A673 (cell line): ENCODE measurements around the gene SEMA4C. TPM values are rescaled to one million over a fixed set of nuclear protein-coding genes. Genes with fewer than 3 reads are reported as not detected.

Source experiments
- BruUV-seq: library from RNA; stranded (reverse); fragments of 400-500 nt; replicated peaks from 2 replicates; lab custom pipeline; 2021; lab: Mats Ljungman, UMichigan
- CTCF ChIA-PET: fragments of 300-600 bp; sonication (Branson Sonifier 250); formaldehyde crosslinking; loops from one replicate; lab custom pipeline; 2022; ENCODE audit warnings: antibody characterized with exemption; lab: Charles Lee
- POLR2A ChIA-PET: fragments of 300-600 bp; sonication (Branson Sonifier 250); formaldehyde crosslinking; loops from one replicate; lab custom pipeline; 2022; ENCODE audit warnings: antibody characterized with exemption; ENCODE audit not compliant: low non-redundant PET; lab: Charles Lee
- DNase-seq: peaks from one replicate; pipeline ENCODE4 v3.0.0-alpha.2; 2015; ENCODE audit warnings: low spot score
- H3K27ac ChIP-seq: fragments of 200-600 bp; sonication (generic); 2 replicates; pipeline ENCODE4 v1.5.1; 2016; ENCODE audit warnings: mixed run types, low read depth, mild to moderate bottlenecking, mixed read lengths, antibody characterized with exemption, low read length; ENCODE audit not compliant: poor library complexity, severe bottlenecking
- H3K27me3 ChIP-seq: fragments of 200-600 bp; sonication (generic); replicated peaks from 2 replicates; pipeline ENCODE4 v1.6.1; 2017; ENCODE audit warnings: mixed run types, low read depth, mild to moderate bottlenecking, mixed read lengths, antibody characterized with exemption, low read length; ENCODE audit not compliant: insufficient read depth, poor library complexity
- H3K36me3 ChIP-seq: fragments of 200-600 bp; sonication (generic); 2 replicates; pipeline ENCODE4 v1.6.1; 2016; ENCODE audit warnings: mixed run types, mild to moderate bottlenecking, mixed read lengths, antibody characterized with exemption, low read length; ENCODE audit not compliant: insufficient read depth, poor library complexity, severe bottlenecking
- H3K4me1 ChIP-seq: fragments of 200-600 bp; sonication (generic); 2 replicates; pipeline ENCODE4 v1.6.1; 2017; ENCODE audit warnings: mixed run types, mild to moderate bottlenecking, mixed read lengths, antibody characterized with exemption, low read length; ENCODE audit not compliant: insufficient read depth, poor library complexity, severe bottlenecking
- H3K4me3 ChIP-seq: fragments of 200-600 bp; sonication (generic); 2 replicates; pipeline ENCODE4 v1.5.1; 2016; ENCODE audit warnings: low read depth, mixed run types, mild to moderate bottlenecking, mixed read lengths, low read length; ENCODE audit not compliant: poor library complexity, severe bottlenecking
- H3K9me3 ChIP-seq: fragments of 200-600 bp; sonication (generic); 2 replicates; pipeline ENCODE4 v1.6.1; 2016; ENCODE audit warnings: mixed run types, low read depth, mild to moderate bottlenecking, mixed read lengths, antibody characterized with exemption, low read length; ENCODE audit not compliant: poor library complexity, severe bottlenecking
- EZH2 ChIP-seq: fragments of 200-600 bp; sonication (generic); IDR thresholded peaks from 2 replicates; pipeline ENCODE4 v1.6.1; 2017; ENCODE audit warnings: borderline replicate concordance, low read depth, mild to moderate bottlenecking, mixed read lengths, antibody characterized with exemption, low read length; ENCODE audit not compliant: poor library complexity, severe bottlenecking
- intact Hi-C: fragments of 100-400 bp; cut with micrococcal nuclease; formaldehyde crosslinking; loops from one replicate; pipeline ENCODE4 v1.10.0; 2022; ENCODE audit not compliant: unreplicated experiment
- total RNA-seq: library from RNA; stranded (reverse); gene quantifications from 2 replicates; pipeline ENCODE4 v1.2.3, GENCODE V29; 2021
- TF ChIP-seq, protein P1 (sequence below): fragments of 300-800, 200-600 bp; sonication (generic); conservative IDR thresholded peaks from 2 replicates; pipeline ENCODE4 v1.5.1; 2017; ENCODE audit warnings: low read depth, mild to moderate bottlenecking, antibody characterized with exemption, low read length, moderate library complexity, mixed read lengths

SEMA4C gene
- total RNA-seq, 1 experiment from 2014 or later: 33.3 TPM

DNA sequence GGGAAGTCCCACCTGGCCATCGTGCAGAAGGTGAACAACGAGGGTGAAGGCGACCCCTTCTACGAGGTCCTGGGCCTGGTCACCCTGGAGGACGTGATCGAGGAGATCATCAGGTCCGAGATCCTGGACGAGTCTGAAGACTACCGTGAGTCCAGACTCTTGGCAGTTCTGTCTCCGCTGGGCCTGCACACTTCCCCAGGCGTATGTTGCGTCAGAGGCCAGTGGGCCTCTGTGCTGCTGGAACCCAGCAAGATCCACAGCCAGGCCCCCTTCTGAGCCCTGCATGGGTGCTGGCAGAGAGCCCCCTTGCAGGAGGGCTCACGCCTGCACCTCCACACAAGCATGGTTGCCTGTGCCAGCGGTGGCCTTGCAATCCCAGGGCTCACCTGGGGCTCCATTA, 44.8 kb downstream of the SEMA4C start:
- POLR2A ChIA-PET: interaction anchor here (0.7 kb wide), 1 partner anchor 156 kb away, joined by 3 read pairs; no protein-coding TSS in a partner anchor
- H3K9me3 ChIP-seq: no peaks in the 10 kb centered on the region
- CTCF ChIA-PET: no interaction called here
- H3K4me3 ChIP-seq: no peak overlapping the region
- intact Hi-C loops: no loop called here
- no peaks in the 10 kb centered on the region for H3K4me1 ChIP-seq
- no peak overlapping the region for H3K27ac ChIP-seq
- peaks cover 27% of the 10 kb centered on the region for H3K36me3 ChIP-seq
- no TSS peak for BruUV-seq
- no peaks in the 10 kb centered on the region for H3K27me3 ChIP-seq
- DNase-seq: no peak
- no peak for TF ChIP-seq EZH2
- TF ChIP-seq, protein P1, sequence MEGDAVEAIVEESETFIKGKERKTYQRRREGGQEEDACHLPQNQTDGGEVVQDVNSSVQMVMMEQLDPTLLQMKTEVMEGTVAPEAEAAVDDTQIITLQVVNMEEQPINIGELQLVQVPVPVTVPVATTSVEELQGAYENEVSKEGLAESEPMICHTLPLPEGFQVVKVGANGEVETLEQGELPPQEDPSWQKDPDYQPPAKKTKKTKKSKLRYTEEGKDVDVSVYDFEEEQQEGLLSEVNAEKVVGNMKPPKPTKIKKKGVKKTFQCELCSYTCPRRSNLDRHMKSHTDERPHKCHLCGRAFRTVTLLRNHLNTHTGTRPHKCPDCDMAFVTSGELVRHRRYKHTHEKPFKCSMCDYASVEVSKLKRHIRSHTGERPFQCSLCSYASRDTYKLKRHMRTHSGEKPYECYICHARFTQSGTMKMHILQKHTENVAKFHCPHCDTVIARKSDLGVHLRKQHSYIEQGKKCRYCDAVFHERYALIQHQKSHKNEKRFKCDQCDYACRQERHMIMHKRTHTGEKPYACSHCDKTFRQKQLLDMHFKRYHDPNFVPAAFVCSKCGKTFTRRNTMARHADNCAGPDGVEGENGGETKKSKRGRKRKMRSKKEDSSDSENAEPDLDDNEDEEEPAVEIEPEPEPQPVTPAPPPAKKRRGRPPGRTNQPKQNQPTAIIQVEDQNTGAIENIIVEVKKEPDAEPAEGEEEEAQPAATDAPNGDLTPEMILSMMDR: no peak

GRCh38 chr2:96824079-96824870, 45.6 kb downstream of the SEMA4C start:
- BruUV-seq: no TSS peak
- intact Hi-C loops: no loop called here
- no peaks in the 10 kb centered on the region for H3K27me3 ChIP-seq
- POLR2A ChIA-PET: interaction anchor here (0.7 kb wide), 1 partner anchor 156 kb away, joined by 3 read pairs; no protein-coding TSS in a partner anchor
- no peaks in the 10 kb centered on the region for H3K9me3 ChIP-seq
- H3K4me3 ChIP-seq: no peak overlapping the region
- H3K36me3 ChIP-seq: peaks cover 21% of the 10 kb centered on the region
- CTCF ChIA-PET: no interaction called here
- TF ChIP-seq EZH2: no peak
- TF ChIP-seq, protein P1: no peak
- no peak for DNase-seq
- no peak overlapping the region for H3K27ac ChIP-seq
- H3K4me1 ChIP-seq: no peaks in the 10 kb centered on the region

GRCh38 chr2:96823198-96823597, 46.7 kb downstream of the SEMA4C start:
- ChIA-PET POLR2A (no interaction called here), CTCF (no interaction called here)
- BruUV-seq: no TSS peak
- DNase-seq: no peak
- no peak overlapping the region for H3K27ac ChIP-seq
- no peak overlapping the region for H3K4me3 ChIP-seq
- H3K9me3 ChIP-seq: no peaks in the 10 kb centered on the region
- no peaks in the 10 kb centered on the region for H3K4me1 ChIP-seq
- H3K36me3 ChIP-seq: peaks cover 15% of the 10 kb centered on the region
- no peaks in the 10 kb centered on the region for H3K27me3 ChIP-seq
- intact Hi-C loops: no loop called here
- no peak for TF ChIP-seq EZH2
- TF ChIP-seq, protein P1: no peak
